Pancreas (tissue), 10 donors: Measurements from ENCODE around the gene KIAA1210. TPM values are rescaled to one million over a fixed set of nuclear protein-coding genes. Genes with fewer than 3 reads are reported as not detected.

Experiments used
- ATAC-seq, 4 donors: fragments of 200-7000 bp; cut with Tn5 transposase; one replicate each; pipeline versions ENCODE4 v1.8.0 to v1.9.1; 2020; ENCODE audit warnings: mild to moderate bottlenecking in 4 of 4, moderate library complexity in 4 of 4
- DNase-seq, 6 donors: peaks; one replicate each; pipeline ENCODE4 v3.0.0-alpha.2; 2020
- FAIRE-seq: peaks from 2 replicates; lab custom pipeline; 2012; peaks lifted over from hg19 to GRCh38; lab: Jason Lieb, UNC
- H3K27ac ChIP-seq, 4 donors: fragments of 200-600 bp; sonication (generic); 1 replicate in 3 of 4; 2 replicates in 1 of 4; pipeline versions ENCODE4 v1.5.0 to v1.8.0; 2020
- H3K27me3 ChIP-seq, 4 donors: fragments of 200-600 bp; one replicate each; pipeline ENCODE4 v1.8.0; 2021
- H3K36me3 ChIP-seq, 3 donors: fragments of 200-600 bp; sonication (generic) in 1 of 3; one replicate each; pipeline versions ENCODE4 v1.5.0 to v1.8.0; 2020 to 2021
- H3K4me1 ChIP-seq, 3 donors: fragments of 200-600 bp; one replicate each; pipeline ENCODE4 v1.8.0; 2021
- H3K4me3 ChIP-seq, 4 donors: fragments of 200-600 bp; sonication (generic) in 2 of 4; one replicate each; pipeline versions ENCODE4 v1.5.0 to v1.8.0; 2020 to 2021
- H3K9me3 ChIP-seq, 4 donors: fragments of 200-600 bp; one replicate each; pipeline ENCODE4 v1.8.0; 2021
- WGBS, 2 donors: extraction: QIAGEN DNeasy Blood & Tissue Kit; methylation state at CpG; one replicate each; pipeline ENCODE4 v1.1.7; 2013; 5-methylcytosine and 5-hydroxymethylcytosine counted together
- intact Hi-C, 3 donors: fragments of 100-400 bp; cut with DNase I; formaldehyde crosslinking; loops; one replicate each; pipeline versions ENCODE4 v1.11.1 to v1.14.2; 2022
- polyA plus RNA-seq, 2 donors: library from polyadenylated mRNA; stranded (reverse); fragments of 200-250 nt; gene quantifications; one replicate each; pipeline ENCODE4 v1.2.3, GENCODE V29; 2013
- total RNA-seq, 6 donors: library from RNA; stranded (reverse); fragmentation: NEBNext Ultra II Directional in 4 of 6; extraction: Animal tissue kit (Norgen Biotek cat#: 25700) in 4 of 6; gene quantifications; one replicate each; pipeline versions ENCODE4 v1.2.1 to v1.2.4, GENCODE V29; 2021 to 2023
- TF ChIP-seq, protein P1 (sequence below), 4 donors: fragments of 200-600 bp; sonication (generic) in 3 of 4; IDR thresholded peaks; one replicate each; pipeline versions ENCODE4 v1.5.0 to v1.8.0; 2021; ENCODE audit warnings: antibody characterized with exemption in 4 of 4
- donor health status: healthy with polysubstance abuse.
- donor health status: DM: no; HTN: no; CAD: no; lungs with moderate emphysema.
- donor health status: DM: no; HTN: no; CAD: no.
- donor health status: control.
- donor health status: control.
- donor health status: Bipolar disorder and iron deficiency.
- donor health status: DM: yes; HTN: yes; CAD: no.
- donor health status: DM: no; HTN: no; CAD: no.
- donor health status: DM: no; HTN: no; CAD: no.
- donor health status: DM: yes; HTN: yes; CAD: no.

Gene KIAA1210
- total and polyA plus RNA-seq, 8 donors = 0.03 TPM; not detected in 7

DNA sequence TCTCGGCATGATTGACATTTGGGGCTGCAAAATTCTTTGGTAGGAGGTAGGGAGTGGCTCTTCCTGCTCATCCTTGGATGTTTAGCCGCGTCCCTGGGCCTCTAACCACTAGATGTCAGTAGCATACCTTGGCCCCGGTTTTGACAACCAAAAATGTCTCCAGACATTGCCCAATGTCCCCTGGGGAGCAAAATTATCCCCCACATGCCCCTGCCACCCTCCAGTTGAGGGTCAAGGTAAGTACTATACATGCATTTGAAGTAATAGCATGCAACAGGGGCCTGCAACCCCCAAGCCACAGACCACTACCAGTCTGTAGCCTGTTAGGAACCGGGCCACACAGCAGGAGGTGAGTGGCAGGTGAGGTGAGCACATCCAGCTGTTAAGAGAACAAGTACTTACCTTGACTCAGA lies 17.6 kb upstream of the KIAA1210 start:
- Histone ChIP-seq H3K4me1 (no peaks in the 10 kb centered on the region), H3K27ac (no peak overlapping the region), H3K4me3 (no peak overlapping the region), H3K9me3 (no peaks in the 10 kb centered on the region), H3K27me3 (no peaks in the 10 kb centered on the region), H3K36me3 (no peaks in the 10 kb centered on the region)
- WGBS, 2 donors = 37 to 44% methylated on average over 5 of the region's 5 CpGs
- DNase-seq (no peak), ATAC-seq (no peak), FAIRE-seq (no peak)
- TF ChIP-seq, protein P1, sequence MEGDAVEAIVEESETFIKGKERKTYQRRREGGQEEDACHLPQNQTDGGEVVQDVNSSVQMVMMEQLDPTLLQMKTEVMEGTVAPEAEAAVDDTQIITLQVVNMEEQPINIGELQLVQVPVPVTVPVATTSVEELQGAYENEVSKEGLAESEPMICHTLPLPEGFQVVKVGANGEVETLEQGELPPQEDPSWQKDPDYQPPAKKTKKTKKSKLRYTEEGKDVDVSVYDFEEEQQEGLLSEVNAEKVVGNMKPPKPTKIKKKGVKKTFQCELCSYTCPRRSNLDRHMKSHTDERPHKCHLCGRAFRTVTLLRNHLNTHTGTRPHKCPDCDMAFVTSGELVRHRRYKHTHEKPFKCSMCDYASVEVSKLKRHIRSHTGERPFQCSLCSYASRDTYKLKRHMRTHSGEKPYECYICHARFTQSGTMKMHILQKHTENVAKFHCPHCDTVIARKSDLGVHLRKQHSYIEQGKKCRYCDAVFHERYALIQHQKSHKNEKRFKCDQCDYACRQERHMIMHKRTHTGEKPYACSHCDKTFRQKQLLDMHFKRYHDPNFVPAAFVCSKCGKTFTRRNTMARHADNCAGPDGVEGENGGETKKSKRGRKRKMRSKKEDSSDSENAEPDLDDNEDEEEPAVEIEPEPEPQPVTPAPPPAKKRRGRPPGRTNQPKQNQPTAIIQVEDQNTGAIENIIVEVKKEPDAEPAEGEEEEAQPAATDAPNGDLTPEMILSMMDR (IDR thresholded peaks at IDR 0.05) = no peak
- intact Hi-C loops = no loop called here

DNA sequence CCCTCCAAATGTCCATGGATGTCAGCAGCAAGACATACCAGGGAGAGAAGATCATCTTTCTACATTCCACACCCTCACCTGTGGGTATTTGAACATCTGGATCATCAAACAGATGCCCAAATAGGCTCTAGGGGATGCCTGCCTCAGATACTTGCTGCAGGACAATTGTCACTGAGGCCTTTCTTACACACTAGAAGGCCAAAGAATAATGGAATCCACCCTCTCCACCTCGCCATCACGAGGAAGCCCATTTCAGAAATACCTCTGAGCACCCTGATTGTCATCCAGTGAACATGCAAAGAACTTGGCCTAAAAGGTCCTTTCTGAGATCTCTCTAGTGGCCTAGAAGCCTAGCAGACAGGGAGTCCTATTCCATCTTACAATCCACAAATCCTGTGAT lies 6.9 kb upstream of the KIAA1210 start:
- DNase-seq = no peak
- WGBS, 2 donors = 44 to 53% methylated on average over 2 of the region's 2 CpGs
- ATAC-seq = no peak
- intact Hi-C loops = no loop called here
- H3K4me3 ChIP-seq = no peak overlapping the region
- H3K4me1 ChIP-seq = no peaks in the 10 kb centered on the region
- TF ChIP-seq, protein P1 (IDR thresholded peaks at IDR 0.05) = no peak
- no peak overlapping the region for H3K27ac ChIP-seq
- H3K36me3 ChIP-seq = no peaks in the 10 kb centered on the region
- no peaks in the 10 kb centered on the region for H3K9me3 ChIP-seq
- no peak for FAIRE-seq
- H3K27me3 ChIP-seq = no peaks in the 10 kb centered on the region

DNA sequence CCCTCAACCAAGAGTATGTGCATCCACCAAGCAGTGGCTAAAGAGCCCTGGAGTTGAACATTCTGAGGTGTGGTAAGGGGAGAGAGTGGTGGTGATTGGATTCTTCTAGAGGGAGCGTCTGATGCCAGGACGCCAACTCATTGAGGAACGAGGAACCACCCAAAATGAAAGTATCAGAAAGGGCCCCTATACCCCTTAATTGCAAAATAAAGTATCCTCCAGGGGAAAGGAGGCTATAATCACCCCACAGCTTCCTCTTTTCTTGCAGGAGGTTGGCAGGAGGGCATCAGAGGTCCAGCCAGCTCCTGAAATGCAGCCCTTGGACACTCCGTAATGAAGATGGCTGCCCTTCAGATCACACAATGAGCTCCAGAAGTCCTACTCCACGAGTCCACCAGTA lies 5.3 kb upstream of the KIAA1210 start:
- H3K27ac ChIP-seq = no peak overlapping the region
- intact Hi-C loops = no loop called here
- no peak overlapping the region for H3K4me3 ChIP-seq
- H3K4me1 ChIP-seq = no peaks in the 10 kb centered on the region
- DNase-seq (no peak), ATAC-seq (no peak), FAIRE-seq (no peak)
- H3K27me3 ChIP-seq = no peaks in the 10 kb centered on the region
- 80 to 84% methylated on average over 5 of the region's 5 CpGs for WGBS, 2 donors
- TF ChIP-seq, protein P1 (IDR thresholded peaks at IDR 0.05) = no peak
- no peaks in the 10 kb centered on the region for H3K36me3 ChIP-seq
- H3K9me3 ChIP-seq = no peaks in the 10 kb centered on the region

DNA sequence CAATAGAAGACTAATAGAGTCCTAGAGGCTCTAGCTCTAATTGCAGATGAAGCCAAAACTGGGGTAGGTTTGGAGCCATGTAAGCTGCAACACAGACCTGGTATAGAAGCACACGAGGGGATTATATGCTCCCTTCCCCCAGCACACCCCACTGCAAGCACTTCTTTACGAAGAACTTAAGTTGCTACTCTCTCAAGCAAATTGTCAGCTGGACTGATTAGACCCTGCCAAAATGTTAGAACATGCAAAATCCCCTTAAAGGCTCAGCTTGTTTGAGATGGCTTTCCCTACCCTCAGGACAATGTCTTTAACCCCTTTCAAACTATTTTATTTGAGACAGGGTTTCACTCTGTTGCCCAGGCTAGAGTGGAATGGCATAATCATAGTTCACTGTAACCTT lies 4.7 kb upstream of the KIAA1210 start:
- Histone ChIP-seq H3K9me3 (no peaks in the 10 kb centered on the region), H3K4me3 (no peak overlapping the region), H3K27me3 (no peaks in the 10 kb centered on the region), H3K27ac (no peak overlapping the region), H3K36me3 (no peaks in the 10 kb centered on the region), H3K4me1 (no peaks in the 10 kb centered on the region)
- TF ChIP-seq, protein P1 (IDR thresholded peaks at IDR 0.05) = no peak
- ATAC-seq = no peak
- 42 to 49% methylated on average over 2 of the region's 2 CpGs for WGBS, 2 donors
- FAIRE-seq = no peak
- intact Hi-C loops = no loop called here
- no peak for DNase-seq

DNA sequence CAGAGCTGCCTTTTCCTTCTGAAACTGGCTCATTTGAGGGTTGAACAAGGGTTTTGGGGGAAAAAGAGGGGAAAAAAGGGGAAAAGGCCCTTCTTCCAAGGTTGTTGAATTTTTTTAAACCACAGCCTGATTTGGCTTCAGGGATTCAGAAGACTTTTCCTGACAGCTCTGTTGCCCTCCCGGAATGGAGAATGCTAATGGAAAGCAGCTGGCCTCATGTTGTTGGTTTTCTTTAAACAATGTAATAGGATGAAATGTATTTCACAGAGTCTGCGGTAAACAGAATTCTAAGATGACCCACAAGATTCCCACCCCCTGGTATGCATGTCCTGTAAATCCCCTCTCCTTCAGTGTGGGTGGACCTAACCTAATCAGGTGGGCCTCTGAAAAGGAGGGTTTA lies 3.3 kb upstream of the KIAA1210 start:
- FAIRE-seq = no peak
- Histone ChIP-seq H3K4me3 (no peak overlapping the region), H3K27me3 (no peaks in the 10 kb centered on the region), H3K27ac (no peak overlapping the region), H3K9me3 (no peaks in the 10 kb centered on the region), H3K36me3 (no peaks in the 10 kb centered on the region), H3K4me1 (no peaks in the 10 kb centered on the region)
- ATAC-seq = no peak
- 86 to 87% methylated on average over 2 of the region's 2 CpGs for WGBS, 2 donors
- TF ChIP-seq, protein P1 (IDR thresholded peaks at IDR 0.05) = no peak
- intact Hi-C loops = no loop called here
- DNase-seq = no peak
